K562 (cell line): ENCODE data around the gene SP140L. TPM values are rescaled to one million over a fixed set of nuclear protein-coding genes. Genes with fewer than 3 reads are reported as not detected.
"Not testable (repeated sequence)": the region's sequence is repeated elsewhere in the genome, so short reads cannot be mapped to it uniquely, and the experiment has no call there.

Experiments used
- ARID1B ChIP-seq: fragments of 450-650 bp; IDR thresholded peaks from 2 replicates; pipeline ENCODE4 v1.6.1; 2016; ENCODE audit warnings: antibody characterized with exemption, mild to moderate bottlenecking, inconsistent platforms
- ATF1 ChIP-seq, 2 experiments: fragments of 450-650 bp in 1 of 2; IDR thresholded peaks; 2 replicates each; pipeline ENCODE4 v1.6.1; 2016; ENCODE audit warnings: missing compliant biosample characterization in 1 of 2, missing genetic modification characterization in 1 of 2
- CEBPB ChIP-seq: fragments of 450-650 bp; IDR thresholded peaks from 2 replicates; pipeline ENCODE4 v1.6.1; 2016; ENCODE audit warnings: missing genetic modification characterization, missing compliant biosample characterization
- ETV1 ChIP-seq: fragments of 450-650 bp; conservative IDR thresholded peaks from 2 replicates; pipeline ENCODE4 v1.6.1; 2016; ENCODE audit warnings: missing genetic modification characterization, control low read depth, low read depth, missing compliant biosample characterization
- GATAD2A ChIP-seq: fragments of 450-650 bp; IDR thresholded peaks from 2 replicates; pipeline ENCODE4 v1.6.1; 2017
- HDAC1 ChIP-seq, 2 experiments: fragments of 450-650 bp; IDR thresholded peaks; 2 replicates each; pipeline ENCODE4 v1.6.1; 2016 to 2017; ENCODE audit warnings: inconsistent platforms in 1 of 2, mild to moderate bottlenecking in 1 of 2, moderate library complexity in 1 of 2
- HDAC2 ChIP-seq: fragments of 450-650 bp; IDR thresholded peaks from 2 replicates; pipeline ENCODE4 v1.6.1; 2016; ENCODE audit warnings: mild to moderate bottlenecking
- MAZ ChIP-seq, 2 experiments: fragments of 450-650 bp in 1 of 2; sonication (generic) in 1 of 2; formaldehyde crosslinking; IDR thresholded peaks in 1 of 2; conservative IDR thresholded peaks in 1 of 2; 2 replicates each; pipeline versions ENCODE4 v1.4.0 to v1.5.0; 2020; ENCODE audit warnings: mild to moderate bottlenecking in 1 of 2, missing genetic modification reagents in 1 of 2
- NFRKB ChIP-seq: fragments of 450-650 bp; IDR thresholded peaks from 2 replicates; pipeline ENCODE4 v1.6.1; 2016; ENCODE audit warnings: low read depth
- NR2C2 ChIP-seq, 2 experiments: fragments of 200-800 bp in 1 of 2; sonication (Bioruptor generic) in 1 of 2; sonication (generic) in 1 of 2; formaldehyde crosslinking in 1 of 2; IDR thresholded peaks; 2 replicates each; pipeline versions ENCODE4 v1.6.1 to v1.8.0; 2016 to 2022; ENCODE audit warnings: mild to moderate bottlenecking in 1 of 2, missing compliant biosample characterization in 1 of 2, missing genetic modification characterization in 1 of 2, missing genetic modification reagents in 1 of 2
- PHF8 ChIP-seq: fragments of 200-600 bp; sonication (generic); IDR thresholded peaks from 2 replicates; pipeline ENCODE4 v1.6.1; 2012; ENCODE audit warnings: mixed run types, mild to moderate bottlenecking, inconsistent platforms, low read length, moderate library complexity, borderline replicate concordance
- RB1 ChIP-seq: fragments of 450-650 bp; IDR thresholded peaks from 2 replicates; pipeline ENCODE4 v1.6.1; 2017; ENCODE audit warnings: low read depth, mild to moderate bottlenecking
- RBFOX2 ChIP-seq: fragments of 200-400 bp; formaldehyde crosslinking; IDR thresholded peaks from 2 replicates; pipeline ENCODE4 v1.6.1; 2017; ENCODE audit warnings: low read depth, mild to moderate bottlenecking, low read length, moderate library complexity
- SMAD4 ChIP-seq: fragments of 250-450 bp; sonication (Bioruptor Pico); conservative IDR thresholded peaks from 2 replicates; pipeline ENCODE4 v1.8.0; 2021; ENCODE audit warnings: inconsistent platforms, mild to moderate bottlenecking, moderate library complexity
- SMARCA4 ChIP-seq: fragments of 450-650 bp; IDR thresholded peaks from 2 replicates; pipeline ENCODE4 v1.6.1; 2016
- SMARCE1 ChIP-seq: fragments of 450-650 bp; IDR thresholded peaks from 2 replicates; pipeline ENCODE4 v1.7.1; 2016; ENCODE audit warnings: mild to moderate bottlenecking
- TAF9B ChIP-seq: fragments of 450-650 bp; IDR thresholded peaks from 2 replicates; pipeline ENCODE4 v1.6.1; 2018; ENCODE audit warnings: mild to moderate bottlenecking; ENCODE audit not compliant: partially characterized antibody
- TFAP4 ChIP-seq: sonication (generic); formaldehyde crosslinking; IDR thresholded peaks from 2 replicates; pipeline ENCODE4 v1.8.0; 2022; ENCODE audit warnings: missing genetic modification reagents, mild to moderate bottlenecking, moderate library complexity, borderline replicate concordance
- YY1 ChIP-seq, 3 experiments: IDR thresholded peaks; 2 replicates each; pipeline ENCODE4 v1.6.1; 2011; ENCODE audit warnings: low read length in 2 of 3, mild to moderate bottlenecking in 2 of 3, moderate library complexity in 2 of 3, borderline replicate concordance in 1 of 3, control low read depth in 1 of 3, low read depth in 1 of 3; ENCODE audit not compliant: insufficient read depth in 3 of 3, insufficient replicate concordance in 2 of 3, control insufficient read depth in 1 of 3, insufficient read length in 1 of 3; ENCODE audit errors: extremely low read depth in 1 of 3
- polyA plus RNA-seq, 8 experiments: library from polyadenylated mRNA; depleted of rRNA in 4 of 8; stranded (reverse) in 5 of 8; unstranded in 3 of 8; fragments of >200 nt; fragmentation: Nextera tagmentation in 2 of 8; fragmentation: Illumina TruSeq in 1 of 8; extraction: Ambion mirVana in 2 of 8; extraction: Trizol in 1 of 8; gene quantifications; 2 replicates each; pipeline versions ENCODE4 v1.2.1 to v1.2.3, GENCODE V29; 2011 to 2014; ENCODE audit warnings: inconsistent platforms in 1 of 8, missing spikeins in 1 of 8
- total RNA-seq, 7 experiments: library from RNA; depleted of rRNA in 6 of 7; stranded (reverse); fragments of >200 nt in 6 of 7; fragmentation: Illumina TruSeq in 2 of 7; extraction: Trizol in 2 of 7; gene quantifications; 2 replicates each; pipeline versions ENCODE4 v1.2.1 to v1.2.3, GENCODE V29; 2011 to 2021; ENCODE audit warnings: low replicate concordance in 1 of 7
- TF ChIP-seq, protein P1 (sequence below), 2 experiments: fragments of 250-450 bp in 1 of 2; fragments of 450-650 bp in 1 of 2; sonication (Bioruptor Pico) in 1 of 2; IDR thresholded peaks; 2 replicates each; pipeline versions ENCODE4 v1.6.1 to v1.8.0; 2016 to 2021; ENCODE audit warnings: mild to moderate bottlenecking in 2 of 2, moderate library complexity in 2 of 2, missing compliant biosample characterization in 1 of 2, missing genetic modification characterization in 1 of 2
- TF ChIP-seq, protein P2 (sequence below): sonication (generic); formaldehyde crosslinking; IDR thresholded peaks from 2 replicates; pipeline ENCODE4 v1.8.1; 2023; ENCODE audit warnings: mild to moderate bottlenecking, missing genetic modification reagents, moderate library complexity
- TF ChIP-seq, protein P3 (sequence below), 2 experiments: fragments of 450-650 bp; conservative IDR thresholded peaks; 2 replicates each; pipeline ENCODE4 v1.6.1; 2017; ENCODE audit warnings: mild to moderate bottlenecking in 2 of 2, moderate library complexity in 2 of 2

The SP140L gene
- total and polyA plus RNA-seq, 9 of the 15 experiments (the other 6 are each of a cell fraction or from before 2014, with no cell fraction given): 4.0 to 15.5 (median 11.3) TPM

DNA sequence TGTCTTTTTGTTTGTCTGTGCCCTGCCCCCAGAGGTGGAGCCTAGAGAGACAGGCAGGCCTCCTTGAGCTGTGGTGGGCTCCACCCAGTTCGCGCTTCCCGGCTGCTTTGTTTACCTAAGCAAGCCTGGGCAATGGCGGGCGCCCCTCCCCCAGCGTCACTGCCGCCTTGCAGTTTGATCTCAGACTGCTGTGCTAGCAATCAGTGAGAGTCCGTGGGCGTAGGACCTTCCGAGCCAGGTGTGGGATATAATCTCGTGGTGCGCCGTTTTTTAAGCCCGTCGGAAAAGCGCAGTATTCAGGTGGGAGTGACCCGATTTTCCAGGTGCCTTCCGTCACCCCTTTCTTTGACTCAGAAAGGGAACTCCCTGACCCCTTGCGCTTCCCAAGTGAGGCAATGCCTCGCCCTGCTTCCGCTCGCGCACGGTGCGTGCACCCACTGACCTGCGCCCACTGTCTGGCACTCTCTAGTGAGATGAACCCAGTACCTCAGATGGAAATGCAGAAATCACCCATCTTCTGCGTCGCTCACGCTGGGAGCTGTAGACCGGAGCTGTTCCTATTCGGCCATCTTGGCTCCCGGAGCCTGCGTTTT is 15.0 kb downstream of the SP140L start (continued):
- TF ChIP-seq, protein P1, sequence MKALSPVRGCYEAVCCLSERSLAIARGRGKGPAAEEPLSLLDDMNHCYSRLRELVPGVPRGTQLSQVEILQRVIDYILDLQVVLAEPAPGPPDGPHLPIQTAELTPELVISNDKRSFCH (CRISPR knock-in tag; IDR thresholded peaks at IDR 0.05): not testable (repeated sequence)
- TF ChIP-seq, protein P1 (tag; IDR thresholded peaks at IDR 0.05): peak; percentile 40; the same call in 1 of the 2 replicates
- TF ChIP-seq ETV1 (0 out of 2 replicates have a peak, but pooled peaks have one; percentile 37), NR2C2 (tag; IDR thresholded peaks at IDR 0.05) (peak; percentile 43), YY1 (IDR thresholded peaks at IDR 0.05; ENCODE audit: borderline replicate concordance in 1 of 3, control insufficient read depth in 1 of 3, extremely low read depth in 1 of 3, insufficient read depth in 3 of 3, insufficient read length in 1 of 3, insufficient replicate concordance in 2 of 3, low read depth in 1 of 3, low read length in 2 of 3) (peak in 2 of 3 experiments; percentile 37 to 63), HDAC1 (IDR thresholded peaks at IDR 0.05) (peak in 1 of 2 experiments; percentile 45; a peak in 1 of 4 replicates), TFAP4 (peak; percentile 77; the same call in 1 of the 2 replicates), TAF9B (peak; percentile 65), HDAC2 (0 out of 2 replicates have a peak, but pooled peaks have one; percentile 18), PHF8 (peak; percentile 36; the same call in 1 of the 2 replicates), CEBPB (tag) (peak; percentile 45; the same call in 1 of the 2 replicates), SMARCA4 (peak; percentile 46; the same call in 1 of the 2 replicates), RB1 (0 out of 2 replicates have a peak, but pooled peaks have one; percentile 23), GATAD2A (0 out of 2 replicates have a peak, but pooled peaks have one; percentile 52), RBFOX2 (peak; percentile 61), ATF1 (tag; IDR thresholded peaks at IDR 0.05) (peak; percentile 66), ARID1B (peak; percentile 31; the same call in 1 of the 2 replicates), SMARCE1 (peak; percentile 51; the same call in 1 of the 2 replicates), NFRKB (peak; percentile 88), SMAD4 (CRISPR knock-in tag) (peak; percentile 84), MAZ (CRISPR knock-in tag; conservative IDR thresholded peaks at IDR 0.05 in 1 of 2, IDR thresholded peaks at IDR 0.05 in 1 of 2) (peak in 1 of 2 experiments; percentile 43; a peak in 1 of 4 replicates)
- TF ChIP-seq NR2C2, ATF1 (CRISPR knock-in tag; IDR thresholded peaks at IDR 0.05): not testable (repeated sequence)
- TF ChIP-seq, protein P2, sequence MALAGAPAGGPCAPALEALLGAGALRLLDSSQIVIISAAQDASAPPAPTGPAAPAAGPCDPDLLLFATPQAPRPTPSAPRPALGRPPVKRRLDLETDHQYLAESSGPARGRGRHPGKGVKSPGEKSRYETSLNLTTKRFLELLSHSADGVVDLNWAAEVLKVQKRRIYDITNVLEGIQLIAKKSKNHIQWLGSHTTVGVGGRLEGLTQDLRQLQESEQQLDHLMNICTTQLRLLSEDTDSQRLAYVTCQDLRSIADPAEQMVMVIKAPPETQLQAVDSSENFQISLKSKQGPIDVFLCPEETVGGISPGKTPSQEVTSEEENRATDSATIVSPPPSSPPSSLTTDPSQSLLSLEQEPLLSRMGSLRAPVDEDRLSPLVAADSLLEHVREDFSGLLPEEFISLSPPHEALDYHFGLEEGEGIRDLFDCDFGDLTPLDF: 0 out of 2 replicates have a peak, but pooled peaks have one; percentile 49
- TF ChIP-seq, protein P3, sequence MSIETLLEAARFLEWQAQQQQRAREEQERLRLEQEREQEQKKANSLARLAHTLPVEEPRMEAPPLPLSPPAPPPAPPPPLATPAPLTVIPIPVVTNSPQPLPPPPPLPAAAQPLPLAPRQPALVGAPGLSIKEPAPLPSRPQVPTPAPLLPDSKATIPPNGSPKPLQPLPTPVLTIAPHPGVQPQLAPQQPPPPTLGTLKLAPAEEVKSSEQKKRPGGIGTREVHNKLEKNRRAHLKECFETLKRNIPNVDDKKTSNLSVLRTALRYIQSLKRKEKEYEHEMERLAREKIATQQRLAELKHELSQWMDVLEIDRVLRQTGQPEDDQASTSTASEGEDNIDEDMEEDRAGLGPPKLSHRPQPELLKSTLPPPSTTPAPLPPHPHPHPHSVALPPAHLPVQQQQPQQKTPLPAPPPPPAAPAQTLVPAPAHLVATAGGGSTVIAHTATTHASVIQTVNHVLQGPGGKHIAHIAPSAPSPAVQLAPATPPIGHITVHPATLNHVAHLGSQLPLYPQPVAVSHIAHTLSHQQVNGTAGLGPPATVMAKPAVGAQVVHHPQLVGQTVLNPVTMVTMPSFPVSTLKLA (conservative IDR thresholded peaks at IDR 0.05): peak; percentile 25 to 64; a peak in 2 of 4 replicates
